Medulla oblongata (tissue), 1 donor: ENCODE data around the gene SDE2.
"Not testable (repeated sequence)": the region's sequence is repeated elsewhere in the genome, so short reads cannot be mapped to it uniquely, and the experiment has no call there.

Experiments
- DNase-seq: peaks from one replicate; pipeline ENCODE4 v3.0.0-alpha.2; 2015; ENCODE audit errors: extremely low spot score

SDE2 gene

DNA sequence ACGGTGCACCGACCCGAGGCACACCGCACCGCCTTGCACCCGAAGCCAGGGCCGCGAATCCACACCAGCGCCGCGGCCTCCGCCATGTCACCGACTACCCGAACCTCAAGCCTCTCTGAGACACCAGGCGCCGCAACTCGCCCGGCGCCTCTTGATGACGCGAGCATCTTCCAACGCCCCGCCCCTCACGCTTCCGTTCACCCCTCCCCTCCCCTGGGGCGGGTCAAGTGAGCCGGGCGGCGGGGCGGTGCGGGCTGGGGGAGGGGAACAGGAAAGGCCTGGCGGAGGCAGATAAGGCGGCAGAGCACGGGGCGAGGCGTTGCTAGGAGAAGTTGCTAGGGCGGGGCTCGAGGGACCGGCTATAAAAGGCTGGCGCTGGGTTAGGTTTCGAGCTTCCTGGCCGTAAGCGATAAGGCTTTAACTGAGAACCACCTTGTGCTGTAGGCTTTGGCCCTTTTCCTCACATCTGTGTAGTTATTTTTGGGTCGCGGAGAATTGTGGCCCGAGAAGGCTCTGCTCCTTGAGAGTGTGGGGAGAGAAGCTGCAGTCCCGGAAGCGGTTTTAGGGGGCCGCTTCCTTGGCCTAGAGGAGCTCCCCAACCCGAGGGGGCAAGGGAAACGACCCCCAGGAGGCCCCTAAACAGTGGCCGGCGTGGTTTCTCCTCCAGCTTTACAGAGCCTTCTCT, at the start of gene SDE2:
TSS of gene SDE2 (minus strand) at position 117 of the 685 bp plus-strand sequence. CDS start at position 86, 31 bp downstream.
- DNase-seq = peak; percentile 99

DNA sequence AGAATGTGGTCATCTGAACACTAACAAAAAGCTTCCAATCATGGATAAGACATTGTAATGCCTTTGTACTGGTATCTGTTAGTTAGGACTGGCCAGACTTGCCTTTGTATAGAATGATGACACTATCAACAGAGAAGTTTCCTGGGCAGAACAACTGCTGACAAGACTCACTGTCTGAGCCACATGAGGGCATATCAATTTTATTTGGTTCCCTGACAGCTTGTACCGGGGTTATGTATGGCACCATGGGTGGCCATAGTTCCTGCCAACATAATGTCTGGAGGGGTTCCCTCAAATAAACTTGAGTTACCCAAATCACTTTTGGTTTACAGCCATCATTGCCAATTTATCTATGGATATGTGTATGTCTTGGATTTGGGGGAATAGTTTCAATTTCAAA, 49.7 kb upstream of the SDE2 start:
- no peak for DNase-seq

DNA sequence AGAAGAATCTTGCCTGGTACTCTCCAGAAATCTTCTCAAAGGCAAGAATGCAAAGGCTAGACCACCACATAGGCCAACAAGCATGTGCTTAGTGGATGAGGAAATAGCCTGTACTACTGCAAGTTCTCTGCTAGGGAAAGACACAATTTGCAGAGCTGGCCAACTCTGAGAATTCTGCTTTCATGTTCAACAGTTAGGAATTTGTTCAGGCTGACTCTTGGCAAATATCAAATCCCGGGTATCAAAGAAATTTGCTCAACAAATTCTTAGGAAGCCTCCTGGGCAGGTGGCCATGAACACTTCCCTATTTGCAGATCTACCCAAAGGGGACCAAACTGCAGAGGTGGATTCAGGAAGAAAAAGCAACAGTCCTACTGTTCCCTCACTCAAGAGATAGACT, 48.4 kb upstream of the SDE2 start:
- DNase-seq = no peak

DNA sequence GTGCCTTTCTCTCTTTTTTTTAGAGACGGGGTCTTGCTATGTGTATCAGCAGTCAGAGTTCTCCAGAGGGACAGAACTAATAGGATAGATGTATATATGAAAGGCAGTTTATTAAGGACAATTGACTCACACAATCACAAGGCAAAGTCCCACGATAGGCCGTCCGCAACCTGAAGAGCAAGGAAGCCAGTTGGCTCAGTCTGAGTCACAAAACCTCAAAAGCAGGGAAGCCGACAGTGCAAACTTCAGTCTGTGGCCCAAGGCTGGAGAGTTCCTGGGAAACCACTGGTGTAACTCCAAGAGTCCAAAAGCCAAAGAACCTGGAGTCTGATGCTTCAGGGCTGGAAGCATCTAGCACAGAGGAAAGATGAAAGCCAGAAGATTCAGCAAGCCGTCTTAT, 47.1 kb upstream of the SDE2 start:
- DNase-seq = no peak

DNA sequence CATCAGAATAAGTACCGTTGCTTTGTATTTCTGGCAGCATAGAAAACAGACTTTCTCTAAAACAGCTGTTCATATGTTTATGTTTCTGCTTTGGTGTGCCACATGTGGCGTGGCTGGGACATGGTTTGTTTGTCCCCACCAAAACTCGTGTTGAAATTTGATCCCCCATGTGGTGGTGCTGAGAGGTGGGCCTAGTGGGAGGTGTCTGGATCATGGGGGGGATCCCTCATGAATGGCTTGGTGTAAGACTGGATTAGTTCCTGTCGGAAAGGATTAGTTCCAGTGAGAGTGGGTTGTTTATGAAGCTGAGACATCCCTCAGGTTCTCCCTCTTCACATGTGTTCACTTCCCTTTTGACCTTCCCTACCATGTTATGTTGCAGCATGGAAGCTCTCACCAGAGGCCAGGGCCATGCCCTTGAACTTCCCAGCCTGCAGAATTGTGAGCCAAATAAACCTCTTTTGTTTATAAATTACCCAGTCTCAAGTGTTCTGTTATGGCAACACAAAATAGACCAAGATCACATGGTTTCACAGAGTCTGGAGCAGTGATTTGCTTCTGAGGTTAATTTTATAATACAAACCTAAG, 45.5 kb upstream of the SDE2 start:
- no peak for DNase-seq

DNA sequence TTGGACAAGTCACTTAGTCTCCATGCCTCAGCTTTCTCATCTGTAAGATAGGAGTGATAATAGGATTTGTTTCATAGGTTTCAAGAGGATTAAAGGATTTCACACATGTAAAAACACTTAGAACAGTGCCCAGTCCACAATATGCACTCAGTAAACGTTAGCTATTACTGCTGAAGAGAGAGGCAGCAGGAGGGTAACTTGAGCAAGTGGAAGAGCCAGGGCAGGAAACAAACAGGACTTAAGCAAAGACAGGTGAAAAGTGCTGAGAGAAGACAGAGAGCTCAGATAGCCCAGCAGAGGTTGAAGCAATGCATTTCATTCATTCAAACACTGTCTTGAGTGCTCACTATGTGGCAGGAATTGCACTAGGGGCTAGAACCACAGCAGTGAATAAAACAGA, 42.3 kb upstream of the SDE2 start:
- DNase-seq = no peak

DNA sequence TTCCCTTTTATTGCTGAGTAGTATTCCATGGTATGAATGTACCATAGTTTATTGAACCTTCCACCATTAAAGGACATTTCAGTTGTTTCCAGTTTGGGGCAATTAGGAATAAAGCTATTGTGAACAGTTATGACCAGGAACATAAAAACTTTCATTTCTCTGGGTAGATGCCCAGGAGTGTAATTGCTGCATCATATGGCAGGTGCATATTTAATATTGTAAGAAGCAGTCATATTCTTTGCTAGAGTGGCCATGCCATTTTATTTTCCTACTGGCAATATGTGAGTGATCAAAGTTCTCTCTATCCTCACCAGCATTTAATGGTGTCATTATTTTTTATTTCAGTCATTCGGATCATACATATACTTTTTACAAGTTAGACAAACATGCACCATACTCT, 39.5 kb upstream of the SDE2 start:
- no peak for DNase-seq

DNA sequence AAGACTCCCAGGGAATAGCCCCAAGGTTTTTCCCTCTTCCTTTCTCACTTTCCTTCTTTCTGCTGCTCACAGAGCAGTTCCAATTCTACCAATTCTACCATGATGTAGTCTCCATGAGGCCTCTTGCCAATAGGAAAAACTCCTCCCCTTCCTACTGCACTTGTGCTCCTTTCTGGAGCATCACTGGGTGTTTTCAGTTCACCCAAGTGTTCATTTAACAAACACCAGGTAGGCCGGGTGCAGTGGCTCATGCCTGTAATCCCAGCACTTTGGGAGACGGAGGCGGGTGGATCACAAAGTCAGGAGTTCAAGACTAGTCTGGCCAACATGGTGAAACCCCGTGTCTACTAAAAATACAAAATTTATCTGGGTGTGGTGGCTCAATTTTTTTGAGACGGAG, 36.8 kb upstream of the SDE2 start:
- no peak for DNase-seq

DNA sequence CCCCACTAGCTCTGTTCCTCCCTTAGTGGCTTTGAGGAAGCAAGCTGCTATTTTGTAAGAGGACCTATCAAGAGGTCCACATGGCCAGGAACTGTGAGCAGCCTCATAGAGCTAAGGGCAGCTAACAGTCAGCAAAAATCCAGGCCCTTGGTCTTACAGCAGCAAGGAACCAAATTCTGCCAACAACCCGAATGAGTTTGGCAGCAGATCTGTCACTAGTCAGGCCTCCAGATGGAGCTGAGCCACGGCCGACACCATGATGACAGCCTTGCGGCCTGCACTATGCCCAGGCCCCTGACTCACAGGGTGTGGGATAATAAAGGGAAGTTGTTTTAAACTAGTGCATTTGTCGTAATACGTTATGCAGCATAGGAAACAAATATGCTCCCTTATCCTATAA, 35.3 kb upstream of the SDE2 start:
- peak; percentile 89 for DNase-seq

DNA sequence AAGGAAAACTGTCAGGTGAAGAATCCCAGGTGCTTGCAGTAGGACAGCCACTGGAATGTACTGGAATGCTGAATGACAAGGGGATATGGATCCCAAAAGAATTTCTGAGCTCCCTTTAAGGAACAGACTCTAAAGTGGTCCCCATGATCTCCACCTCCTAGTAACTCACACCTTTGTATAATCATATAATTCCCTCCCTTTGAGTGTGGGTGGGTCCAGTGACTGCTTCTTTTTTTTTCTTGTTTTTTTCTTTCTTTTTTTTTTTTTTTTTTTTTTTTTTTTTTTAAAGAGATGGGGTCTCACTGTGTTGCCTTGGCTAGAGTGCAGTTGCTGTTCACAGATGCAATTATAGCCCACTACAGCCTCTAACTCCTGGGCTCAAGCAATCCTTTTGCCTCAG, 34.8 kb upstream of the SDE2 start:
- no peak for DNase-seq

DNA sequence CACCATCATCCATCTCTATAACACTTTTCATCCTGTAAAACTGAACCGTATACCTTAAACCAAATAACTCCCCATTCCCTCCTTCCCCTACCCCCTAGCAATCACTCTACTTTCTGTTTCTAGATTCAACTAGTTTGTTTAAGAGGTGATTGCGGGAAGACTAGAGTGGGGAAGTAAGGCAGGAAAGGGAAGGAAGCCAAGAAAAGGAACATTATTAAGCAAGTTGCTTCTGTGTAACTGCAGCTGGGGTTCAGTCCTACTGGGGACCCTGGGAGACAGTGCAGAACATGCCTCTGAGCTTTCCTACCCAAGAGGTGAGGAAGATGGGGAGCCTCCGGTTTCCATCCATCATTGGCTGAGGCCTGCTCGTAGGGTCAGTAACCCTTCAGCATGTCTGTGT, 34.4 kb upstream of the SDE2 start:
- peak; percentile 57 for DNase-seq

DNA sequence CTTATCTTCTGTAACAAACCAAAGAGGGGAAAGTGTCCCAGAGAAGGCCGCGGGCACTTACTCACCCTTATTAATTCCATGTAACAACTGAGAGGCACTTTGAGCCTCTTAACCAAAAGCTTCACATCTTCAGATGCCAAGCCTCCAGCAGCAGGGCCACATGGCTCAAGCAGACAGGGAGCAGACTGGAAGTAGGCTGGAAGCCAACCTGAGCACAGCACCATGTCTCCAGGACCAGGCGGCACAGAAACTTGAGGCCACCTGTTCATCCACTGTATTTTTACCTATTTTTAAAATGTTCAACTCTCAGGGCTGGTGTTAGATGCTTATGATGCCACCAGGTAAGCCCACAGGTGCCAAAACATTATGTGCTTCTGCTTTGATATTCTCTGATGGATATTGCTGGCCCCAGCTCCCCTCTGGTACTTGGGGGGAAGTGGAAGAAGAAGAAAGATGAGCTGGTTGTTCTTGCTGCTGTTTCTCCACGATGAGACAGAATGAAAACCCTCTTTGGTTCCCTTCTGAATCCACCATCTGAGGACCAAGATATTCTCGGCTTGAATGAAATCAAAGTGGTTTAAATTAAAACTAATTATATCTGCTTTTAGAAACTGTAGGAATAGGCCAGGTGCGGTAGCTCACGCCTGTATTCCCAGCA, 30.6 kb upstream of the SDE2 start:
- no peak for DNase-seq

DNA sequence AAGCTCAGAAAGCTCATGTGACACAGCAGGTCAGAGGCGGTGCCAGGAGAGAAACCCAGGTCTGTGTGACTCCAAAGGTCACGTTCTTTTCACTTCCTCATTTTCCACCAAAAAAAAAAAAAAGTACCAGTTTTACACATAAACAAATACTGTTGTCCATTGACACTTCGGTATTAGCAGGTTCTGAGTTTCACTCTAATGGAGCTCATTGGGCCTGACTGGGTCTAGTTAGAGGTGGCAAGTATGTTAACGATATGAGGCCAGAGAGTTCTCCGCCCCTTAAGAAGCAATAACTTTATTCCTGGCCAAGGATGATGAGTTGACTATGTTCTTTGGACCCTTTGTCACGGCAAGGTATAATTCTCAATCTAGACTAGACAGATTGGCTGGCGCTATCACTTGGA, 30.0 kb upstream of the SDE2 start:
- peak; percentile 39 for DNase-seq

DNA sequence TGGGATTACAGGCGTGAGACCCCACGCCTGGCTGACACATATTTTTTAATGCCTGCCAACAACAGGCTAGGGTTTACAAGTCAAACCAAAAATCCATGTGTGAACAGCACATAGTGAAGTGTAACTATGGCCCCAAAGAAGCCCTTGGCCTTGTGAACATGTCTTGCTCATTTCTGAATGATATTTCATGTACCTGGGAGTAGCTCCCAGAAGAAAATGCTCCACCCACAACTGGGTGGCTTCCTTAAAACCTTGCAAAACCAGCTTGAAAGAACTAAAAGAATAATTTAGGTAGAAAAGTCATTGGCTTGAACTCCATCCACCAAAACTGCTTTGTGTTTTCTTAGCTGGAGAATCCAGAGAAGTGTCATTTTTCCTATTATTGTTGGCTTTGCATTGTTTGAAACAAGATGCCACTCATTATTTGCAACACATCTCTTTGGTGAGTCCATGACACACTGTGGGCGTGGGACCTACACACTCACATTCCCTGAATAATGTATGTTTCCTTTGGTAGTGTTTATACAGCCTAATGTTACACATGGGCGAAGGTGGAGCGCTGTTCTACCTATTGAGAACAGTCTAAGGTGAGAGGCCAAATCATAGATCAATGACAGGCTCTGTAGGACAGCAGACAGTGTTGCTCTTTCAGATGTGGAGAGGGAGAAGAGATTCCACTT, 28.5 kb upstream of the SDE2 start:
- no peak for DNase-seq

DNA sequence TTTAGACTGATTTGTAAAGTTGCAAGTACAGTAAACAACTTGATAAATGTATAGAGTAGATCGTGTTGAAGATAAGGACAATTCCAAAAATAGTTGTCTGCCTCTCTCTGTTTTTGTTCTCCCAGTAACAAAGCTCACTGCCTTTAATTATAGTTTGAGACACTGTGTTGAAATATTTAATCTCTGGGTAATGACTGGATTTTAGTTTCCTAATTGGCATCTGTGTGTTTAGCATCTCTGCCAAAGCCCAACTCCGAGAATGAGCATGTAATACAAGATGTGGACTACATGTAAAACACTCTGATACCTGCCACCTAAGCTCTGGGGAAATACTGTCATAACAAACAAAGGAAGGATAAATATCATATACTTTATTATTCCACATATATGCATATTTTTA, 27.7 kb upstream of the SDE2 start:
- DNase-seq = no peak

DNA sequence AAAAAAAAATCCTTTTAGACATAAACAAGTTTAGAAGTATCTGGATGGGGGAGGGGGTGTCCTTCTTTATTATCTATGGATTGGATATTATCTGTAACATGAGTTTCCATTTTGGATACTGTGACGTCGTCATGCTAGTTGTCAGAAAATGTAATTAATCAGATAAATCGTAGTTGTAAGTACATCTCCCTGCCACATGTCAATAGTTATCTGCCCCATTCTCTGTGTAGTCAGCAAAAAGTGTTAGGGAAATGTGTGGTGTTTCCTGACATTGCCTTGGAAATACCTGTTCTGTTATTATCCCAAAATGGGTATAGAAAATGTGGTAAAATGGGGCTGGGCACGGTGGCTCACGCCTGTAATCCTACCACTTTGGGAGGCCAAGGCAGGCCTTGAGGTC, 24.6 kb upstream of the SDE2 start:
- DNase-seq = no peak

DNA sequence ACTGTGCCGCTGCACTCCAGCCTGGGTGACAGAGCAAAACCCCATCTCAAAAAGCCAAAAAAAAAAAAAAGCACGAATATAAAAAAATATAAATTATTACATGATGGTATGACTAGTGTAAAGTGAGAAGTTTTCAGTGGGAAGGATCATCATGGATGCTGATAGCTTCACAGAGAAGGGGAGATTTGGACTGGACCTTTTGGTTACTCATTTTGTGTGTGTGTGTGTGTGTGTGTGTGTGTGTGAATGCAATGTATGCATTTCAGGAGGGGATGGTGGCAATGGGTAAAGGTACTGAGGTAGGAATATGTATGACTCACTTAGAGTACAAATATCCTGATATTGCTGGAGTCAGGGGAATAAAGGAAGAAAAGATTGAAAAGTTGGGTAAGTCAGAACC, 22.7 kb upstream of the SDE2 start:
- DNase-seq = no peak

DNA sequence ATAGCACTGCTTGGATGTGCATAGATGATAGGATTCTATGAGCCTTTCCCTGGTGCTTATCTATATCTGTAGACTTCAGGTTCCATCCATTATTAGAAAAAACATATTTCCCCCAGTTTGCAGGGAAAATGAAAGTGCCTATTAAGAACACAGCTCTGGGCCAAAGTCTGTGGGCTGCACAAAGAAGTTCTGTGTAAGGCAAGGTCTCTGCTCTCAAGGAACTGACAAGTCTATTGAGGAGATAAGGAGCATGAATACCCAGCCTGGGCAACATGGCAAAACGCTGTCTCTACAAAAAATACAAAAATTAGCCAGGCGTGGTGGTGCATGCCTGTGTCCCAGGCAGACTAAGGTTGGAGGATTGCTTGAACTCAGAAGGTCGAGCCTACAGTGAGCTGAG, 22.3 kb upstream of the SDE2 start:
- no peak for DNase-seq

DNA sequence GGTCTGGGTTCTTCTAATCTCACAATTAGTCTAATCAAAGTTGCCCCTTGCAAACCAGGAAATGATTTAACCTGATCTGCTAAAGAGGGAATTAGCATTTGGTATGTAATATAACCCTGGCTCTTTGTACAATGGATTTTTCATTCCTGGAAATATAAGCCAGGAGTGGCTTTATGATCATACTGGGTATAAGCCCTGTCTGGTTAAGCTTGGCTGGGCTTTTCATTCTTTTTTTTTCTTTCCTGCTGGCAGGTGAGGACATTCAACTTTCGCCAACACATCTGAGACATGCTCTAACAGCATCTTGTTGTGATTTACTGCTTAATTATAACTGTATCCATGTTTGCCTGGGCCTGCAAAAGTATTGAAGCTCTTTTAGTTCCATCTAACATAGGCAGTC, 20.4 kb upstream of the SDE2 start:
- DNase-seq = no peak

DNA sequence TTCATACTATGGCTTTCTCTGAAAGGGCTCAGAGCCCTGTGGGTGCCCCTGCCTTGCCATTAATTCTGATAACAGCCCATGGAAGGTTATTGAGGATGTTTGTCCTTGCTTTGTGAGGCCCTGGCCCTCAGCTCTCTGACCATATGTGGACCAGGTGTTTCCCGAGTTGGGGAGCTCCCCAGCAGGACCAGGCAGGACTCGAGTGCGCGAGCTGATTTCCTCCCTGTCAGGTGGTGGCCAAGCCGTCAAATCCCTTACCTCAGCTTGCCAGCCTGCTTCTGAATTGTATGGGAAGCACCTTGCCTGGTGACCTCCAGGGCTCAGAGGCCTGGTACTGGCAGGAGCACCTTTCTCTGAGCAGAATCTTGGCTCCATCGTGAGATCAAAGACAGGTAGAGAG, 17.9 kb upstream of the SDE2 start:
- no peak for DNase-seq

DNA sequence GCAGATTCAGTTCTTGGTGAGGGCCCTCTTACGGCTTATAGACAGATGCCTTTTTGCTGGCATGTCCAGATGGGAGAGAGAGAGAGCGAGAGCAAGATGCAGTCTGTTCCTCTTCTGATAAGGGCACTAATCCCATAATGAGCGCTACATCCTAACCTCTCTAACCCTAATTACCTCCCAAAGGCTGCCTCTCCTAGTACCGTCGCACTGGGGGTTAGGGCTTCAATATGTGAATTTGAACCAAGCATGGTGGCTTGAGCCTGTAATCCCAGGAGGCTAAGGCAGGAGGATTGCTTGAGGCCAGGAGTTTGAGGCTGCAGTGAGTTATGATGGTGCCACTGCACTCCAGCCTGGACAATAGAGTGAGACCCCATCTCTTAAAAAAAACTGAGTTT, 10.5 kb upstream of the SDE2 start:
- DNase-seq = no peak

DNA sequence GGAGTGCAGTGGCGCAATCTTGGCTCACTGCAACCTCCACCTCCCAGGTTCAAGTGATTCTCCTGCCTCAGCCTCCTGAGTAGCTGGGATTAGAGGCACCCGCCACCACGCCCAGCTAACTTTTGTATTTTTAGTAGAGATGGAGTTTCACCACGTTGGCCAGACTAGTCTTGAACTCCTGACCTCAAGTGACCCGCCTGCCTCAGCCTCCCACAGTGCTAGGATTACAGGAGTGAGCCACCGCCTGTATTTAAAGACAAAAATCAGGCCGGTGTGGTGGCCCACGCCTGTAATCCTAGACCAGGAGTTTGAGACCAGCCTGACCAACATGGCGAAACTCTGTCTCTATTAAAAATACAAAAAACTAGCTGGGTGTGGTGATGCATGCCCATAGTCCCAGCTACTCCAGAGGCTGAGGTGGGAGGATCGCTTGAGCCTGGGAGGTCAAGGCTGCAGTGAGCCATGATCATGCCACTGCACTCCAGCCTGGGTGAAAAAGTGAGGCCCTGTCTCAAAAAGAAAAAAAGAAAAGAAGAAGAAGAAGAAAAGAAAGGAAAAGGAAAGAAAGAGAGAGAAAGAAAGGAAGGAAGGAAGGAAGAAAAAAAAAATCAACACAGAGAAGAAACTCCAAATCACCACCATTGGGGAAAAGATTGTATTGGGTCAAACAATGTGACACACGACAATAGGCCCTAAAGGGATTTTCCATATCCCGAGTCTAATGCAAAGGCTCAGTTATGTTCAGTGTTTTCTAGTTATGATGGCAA, 8.2 kb upstream of the SDE2 start:
- not testable (repeated sequence) for DNase-seq
